Body of pancreas (tissue), 4 donors: ENCODE results near the gene TMEM119.

ENCODE experiments used
- CTCF ChIP-seq, 7 experiments: fragments of 450-650 bp in 4 of 7; fragments of 200-600 bp in 3 of 7; sonication (generic) in 3 of 7; IDR thresholded peaks; one replicate each; pipeline ENCODE4 v1.5.1; 2016 to 2019; ENCODE audit warnings: antibody characterized with exemption in 7 of 7
- POLR2A ChIP-seq, 3 donors: fragments of 450-650 bp; IDR thresholded peaks; one replicate each; pipeline ENCODE4 v1.6.1; 2016; ENCODE audit warnings: antibody characterized with exemption in 3 of 3, mild to moderate bottlenecking in 2 of 3

- TF ChIP-seq CTCF (IDR thresholded peaks at IDR 0.05) (no peak), POLR2A (IDR thresholded peaks at IDR 0.05) (no peak)
Measured at GRCh38 chr12:108614041-108614440, 16.2 kb upstream of the TMEM119 start.
